Transverse colon (tissue), 4 donors: Measurements from ENCODE around the gene STH.

Source experiments
- EP300 ChIP-seq: sonication (generic); formaldehyde crosslinking; IDR thresholded peaks from one replicate; pipeline ENCODE4 v1.6.1; 2017; ENCODE audit warnings: antibody characterized with exemption, low read depth
- POLR2A ChIP-seq: fragments of 450-650 bp; IDR thresholded peaks from one replicate; pipeline ENCODE4 v1.6.1; 2016; ENCODE audit warnings: antibody characterized with exemption, mild to moderate bottlenecking, moderate library complexity
- POLR2AphosphoS5 ChIP-seq, 3 donors: sonication (generic); formaldehyde crosslinking; IDR thresholded peaks; one replicate each; pipeline ENCODE4 v1.6.1; 2016; ENCODE audit warnings: antibody characterized with exemption in 3 of 3
- TF ChIP-seq, protein P1 (sequence below), 5 experiments: fragments of 200-600 bp in 3 of 5; fragments of 450-650 bp in 2 of 5; sonication (generic) in 3 of 5; IDR thresholded peaks; 1 replicate in 2 of 5; 2 replicates in 3 of 5; pipeline ENCODE4 v1.5.1; 2016 to 2017; ENCODE audit warnings: antibody characterized with exemption in 5 of 5, inconsistent platforms in 3 of 5, mild to moderate bottlenecking in 2 of 5, moderate library complexity in 1 of 5

DNA sequence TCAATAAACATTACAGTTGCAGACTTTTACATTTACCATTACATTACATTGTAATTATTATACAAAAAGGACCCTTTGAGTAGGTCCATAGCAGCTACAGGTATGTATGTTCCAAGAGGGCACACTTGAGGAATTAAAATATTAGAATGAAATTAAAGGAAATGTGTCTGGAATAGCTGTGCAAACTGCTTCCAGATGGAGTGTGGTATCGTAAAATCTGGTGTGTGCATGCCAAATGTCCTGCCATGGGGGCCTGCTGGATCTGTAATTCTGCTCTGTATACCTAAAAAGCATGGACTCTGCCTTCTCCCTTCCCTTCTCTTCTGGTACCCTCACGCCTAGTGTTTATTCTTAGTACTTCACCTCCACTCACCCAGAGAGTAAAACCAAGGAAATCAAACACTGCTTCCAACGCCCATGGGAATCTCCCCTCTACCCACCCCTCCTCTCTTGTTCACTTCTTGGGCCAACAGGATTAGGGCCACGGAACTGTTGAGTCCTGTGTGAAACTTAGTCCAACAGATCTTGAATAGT, 38.7 kb downstream of the STH start:
- TF ChIP-seq POLR2A (no peak), POLR2AphosphoS5 (IDR thresholded peaks at IDR 0.05) (no peak), EP300 (no peak)
- TF ChIP-seq, protein P1, sequence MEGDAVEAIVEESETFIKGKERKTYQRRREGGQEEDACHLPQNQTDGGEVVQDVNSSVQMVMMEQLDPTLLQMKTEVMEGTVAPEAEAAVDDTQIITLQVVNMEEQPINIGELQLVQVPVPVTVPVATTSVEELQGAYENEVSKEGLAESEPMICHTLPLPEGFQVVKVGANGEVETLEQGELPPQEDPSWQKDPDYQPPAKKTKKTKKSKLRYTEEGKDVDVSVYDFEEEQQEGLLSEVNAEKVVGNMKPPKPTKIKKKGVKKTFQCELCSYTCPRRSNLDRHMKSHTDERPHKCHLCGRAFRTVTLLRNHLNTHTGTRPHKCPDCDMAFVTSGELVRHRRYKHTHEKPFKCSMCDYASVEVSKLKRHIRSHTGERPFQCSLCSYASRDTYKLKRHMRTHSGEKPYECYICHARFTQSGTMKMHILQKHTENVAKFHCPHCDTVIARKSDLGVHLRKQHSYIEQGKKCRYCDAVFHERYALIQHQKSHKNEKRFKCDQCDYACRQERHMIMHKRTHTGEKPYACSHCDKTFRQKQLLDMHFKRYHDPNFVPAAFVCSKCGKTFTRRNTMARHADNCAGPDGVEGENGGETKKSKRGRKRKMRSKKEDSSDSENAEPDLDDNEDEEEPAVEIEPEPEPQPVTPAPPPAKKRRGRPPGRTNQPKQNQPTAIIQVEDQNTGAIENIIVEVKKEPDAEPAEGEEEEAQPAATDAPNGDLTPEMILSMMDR (IDR thresholded peaks at IDR 0.05): no peak
